GM18861 (cell line): ENCODE results near the gene ARHGEF19.
"Not testable (repeated sequence)": the region's sequence is repeated elsewhere in the genome, so short reads cannot be mapped to it uniquely, and the experiment has no call there.

Source experiments
- ATAC-seq: cut with Tn5 transposase; IDR thresholded peaks from one replicate; pipeline ENCODE4 v1.9.1; 2021; ENCODE audit not compliant: unreplicated experiment

Gene ARHGEF19

DNA sequence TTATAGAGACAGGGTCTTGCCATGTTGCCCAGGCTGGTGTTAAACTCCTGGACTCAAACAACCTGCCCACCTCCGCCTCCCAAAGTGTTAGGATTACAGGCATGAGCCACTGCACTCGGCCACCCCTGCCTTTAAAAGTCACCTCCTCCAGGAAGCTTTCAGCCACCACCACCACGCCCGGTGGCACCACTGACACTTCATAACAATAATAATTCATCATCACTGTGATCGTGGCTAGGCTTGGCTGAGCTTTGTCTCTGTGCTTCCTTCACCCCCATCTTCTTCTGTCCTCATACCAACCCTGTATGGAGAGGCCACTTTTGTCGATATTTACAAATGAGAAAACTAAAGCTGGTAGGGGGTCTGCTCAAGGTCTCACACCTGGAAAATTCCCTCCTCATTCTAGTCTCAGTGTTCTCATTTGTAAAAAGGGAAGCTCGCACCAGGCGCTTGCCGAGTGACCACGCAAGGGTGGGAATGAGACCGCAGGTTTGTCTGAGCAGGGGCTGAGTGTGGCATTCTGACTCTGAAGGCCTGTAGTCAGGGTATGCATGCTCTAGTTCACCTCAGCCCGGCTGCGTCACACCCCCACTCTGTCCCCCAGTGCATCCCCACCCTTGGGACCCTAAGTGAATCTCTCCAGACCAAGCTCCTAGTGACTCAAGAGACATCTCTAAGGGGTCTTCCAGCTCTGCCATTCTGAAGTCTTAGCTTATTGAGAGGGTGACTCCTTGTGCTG, 43.7 kb downstream of the ARHGEF19 start:
- ATAC-seq, result no peak

- not testable (repeated sequence) for ATAC-seq
Measured at GRCh38 chr1:16168144-16168495, 44.3 kb downstream of the ARHGEF19 start.

DNA sequence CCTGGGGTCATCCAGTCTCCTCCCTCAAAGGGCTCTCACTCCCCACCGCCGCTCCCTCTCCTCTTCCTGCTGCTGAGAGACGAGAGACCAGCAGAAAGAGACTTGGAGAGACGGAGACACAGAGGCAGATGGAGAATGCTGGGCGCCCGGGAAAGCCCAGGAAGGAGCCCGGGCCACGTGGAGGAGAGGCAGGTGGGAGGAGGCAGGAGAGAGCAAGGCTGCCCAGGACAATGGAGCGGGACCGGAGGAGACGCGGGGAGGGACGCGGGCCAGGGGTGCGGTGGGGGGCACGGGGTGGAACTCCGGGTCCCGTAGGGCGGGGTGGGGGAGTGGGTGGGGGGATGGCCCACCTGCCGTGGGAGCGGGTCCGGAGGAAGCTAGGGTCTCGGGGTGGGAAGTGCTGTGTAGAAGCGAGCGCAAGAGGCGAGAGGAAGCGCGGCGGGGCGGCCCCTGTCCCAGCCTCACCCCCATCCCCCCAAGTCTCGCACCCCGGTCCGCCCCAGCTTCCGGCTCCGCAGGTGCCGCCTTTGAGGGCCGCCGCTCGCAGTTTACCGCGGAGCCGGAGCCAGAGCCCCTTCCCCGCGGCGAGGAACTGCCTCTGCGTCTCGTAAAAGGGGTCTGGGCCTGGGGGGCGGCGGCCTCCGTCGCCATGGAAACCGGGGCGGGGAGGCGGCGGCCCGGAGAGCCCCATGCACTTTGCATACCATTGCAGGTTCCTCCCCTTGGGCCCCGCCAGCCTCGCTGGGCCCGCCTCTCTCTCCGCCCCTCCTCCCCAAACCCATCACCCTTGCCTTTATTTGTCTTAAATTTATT, 44.9 kb downstream of the ARHGEF19 start:
- ATAC-seq, result no peak

GRCh38 chr1:16166117-16166516, 46.3 kb downstream of the ARHGEF19 start:
- ATAC-seq, result no peak

GRCh38 chr1:16165548-16165947, 46.9 kb downstream of the ARHGEF19 start:
- no peak for ATAC-seq

DNA sequence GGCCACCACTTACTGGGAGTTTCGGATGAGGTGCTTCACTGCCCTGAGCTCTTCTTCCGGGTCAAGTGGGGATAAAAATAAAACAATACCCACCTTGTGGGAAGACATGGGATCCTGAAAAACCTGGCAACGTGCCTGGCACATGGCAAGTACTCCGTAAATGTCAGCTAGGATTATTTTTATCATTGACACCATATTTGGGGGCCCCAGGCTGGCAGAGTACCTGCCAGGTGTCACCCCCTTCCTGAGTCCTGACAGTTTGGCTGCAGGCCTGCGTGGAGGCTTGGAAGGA, 47.4 kb downstream of the ARHGEF19 start:
- no peak for ATAC-seq

GRCh38 chr1:16164213-16165072, 48.0 kb downstream of the ARHGEF19 start:
- no peak for ATAC-seq

- ATAC-seq, result not testable (repeated sequence)
Measured at GRCh38 chr1:16163608-16164212, 48.7 kb downstream of the ARHGEF19 start.

DNA sequence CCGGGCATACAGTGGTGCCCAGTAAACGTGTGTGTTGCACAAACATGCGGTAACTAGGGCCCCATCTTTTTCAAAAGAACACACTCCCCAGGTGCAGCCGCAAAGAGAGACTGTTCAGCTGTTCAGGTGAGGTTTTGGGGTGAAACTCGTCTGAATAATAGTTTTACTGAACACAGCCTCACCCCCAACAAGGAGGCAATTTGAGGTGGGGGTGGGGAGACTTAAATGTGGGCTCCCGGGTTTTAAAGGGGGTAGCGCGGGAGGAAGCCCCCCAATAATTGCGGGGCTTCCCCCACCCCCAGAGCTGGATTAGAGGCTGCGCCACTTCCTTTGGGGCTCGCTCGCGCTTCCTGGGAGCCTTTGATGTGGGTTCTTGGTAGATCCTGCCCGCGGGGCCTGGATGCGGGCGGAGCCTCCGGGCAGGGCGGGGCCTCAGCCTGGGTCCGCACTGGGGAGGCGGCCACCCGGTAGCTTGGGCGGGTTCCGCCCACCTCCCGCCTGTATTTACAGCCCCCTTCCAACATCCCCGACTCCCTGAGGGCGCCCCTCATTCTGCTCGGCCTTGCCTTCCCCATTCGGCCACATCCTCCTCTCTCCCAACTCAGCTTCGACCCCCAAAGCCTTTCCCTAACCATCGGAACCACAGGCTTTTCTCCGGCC, 50.2 kb downstream of the ARHGEF19 start:
- no peak for ATAC-seq

- no peak for ATAC-seq
Measured at GRCh38 chr1:16161717-16162116, 50.7 kb downstream of the ARHGEF19 start.

DNA sequence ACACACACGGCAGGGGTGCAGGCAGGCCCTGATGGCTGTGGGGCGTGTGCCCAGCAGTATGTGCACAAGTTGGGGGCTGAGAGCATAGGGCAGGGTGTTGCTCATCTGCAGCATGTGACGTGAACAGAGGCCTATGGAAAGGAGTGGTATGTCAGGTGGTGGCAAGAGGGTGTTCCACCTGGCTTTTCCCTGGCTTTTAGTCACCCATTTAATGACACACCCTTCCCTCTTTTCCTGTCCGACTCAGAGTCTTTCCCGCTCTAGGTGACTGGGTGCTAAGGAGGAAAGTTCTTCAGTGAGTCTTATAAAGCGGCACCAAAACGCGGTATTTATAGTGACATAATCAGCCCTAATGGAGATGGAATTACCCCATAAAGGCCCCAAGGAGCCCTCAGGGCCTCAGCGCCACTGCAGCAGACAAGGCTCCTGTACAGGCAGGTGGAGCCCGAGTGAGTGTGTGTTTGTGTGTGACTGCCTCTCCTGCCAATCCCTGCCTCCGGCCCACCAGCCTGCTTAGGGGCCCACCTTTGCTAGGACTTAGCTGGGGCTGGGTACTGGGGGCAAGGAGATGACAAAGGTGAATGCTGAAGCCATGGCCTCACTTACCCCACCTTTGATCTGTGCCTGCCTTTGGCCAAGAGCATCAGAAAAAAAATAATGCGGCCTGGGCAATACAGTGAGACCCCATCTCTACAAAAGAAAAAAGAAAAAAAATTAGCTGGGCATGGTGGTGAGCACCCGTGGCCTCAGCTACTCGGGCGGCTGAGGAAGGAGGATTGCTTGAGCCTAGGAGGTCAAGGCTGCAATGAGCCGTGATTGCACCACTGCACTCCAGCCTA, 53.2 kb downstream of the ARHGEF19 start:
- no peak for ATAC-seq

- ATAC-seq, result no peak
Measured at GRCh38 chr1:16158025-16158424, 54.4 kb downstream of the ARHGEF19 start.

DNA sequence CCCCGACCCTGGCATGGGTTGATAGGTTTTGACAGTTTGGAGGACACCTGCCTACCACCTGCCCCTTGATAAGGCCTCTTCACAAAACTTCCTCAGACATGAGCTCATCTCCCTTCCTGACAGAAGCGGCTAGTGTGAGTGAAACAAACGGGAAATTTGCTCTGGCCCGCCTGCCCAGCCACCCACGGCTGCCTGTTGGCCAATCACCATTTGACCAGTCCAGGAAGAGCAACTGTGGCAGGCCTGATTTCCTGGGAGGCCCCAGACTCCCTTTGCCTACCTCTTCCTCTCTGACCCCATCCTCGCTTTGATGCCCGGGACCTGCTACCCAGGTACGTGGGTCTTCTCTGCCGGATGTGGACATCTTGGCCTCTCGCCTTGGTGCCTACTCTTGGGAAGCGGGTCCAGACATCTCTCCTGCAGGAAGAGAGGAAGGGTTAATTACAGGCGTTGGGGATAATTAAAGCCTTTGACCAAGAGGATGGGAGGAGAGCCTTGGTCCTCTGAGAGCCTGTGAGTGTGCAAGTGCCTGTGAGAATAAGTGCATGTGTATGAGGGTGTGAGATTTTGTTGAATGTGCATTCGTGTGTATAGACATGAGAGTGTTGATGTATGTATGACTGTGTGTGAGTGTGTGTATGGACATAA, 55.5 kb downstream of the ARHGEF19 start:
- no peak for ATAC-seq

DNA sequence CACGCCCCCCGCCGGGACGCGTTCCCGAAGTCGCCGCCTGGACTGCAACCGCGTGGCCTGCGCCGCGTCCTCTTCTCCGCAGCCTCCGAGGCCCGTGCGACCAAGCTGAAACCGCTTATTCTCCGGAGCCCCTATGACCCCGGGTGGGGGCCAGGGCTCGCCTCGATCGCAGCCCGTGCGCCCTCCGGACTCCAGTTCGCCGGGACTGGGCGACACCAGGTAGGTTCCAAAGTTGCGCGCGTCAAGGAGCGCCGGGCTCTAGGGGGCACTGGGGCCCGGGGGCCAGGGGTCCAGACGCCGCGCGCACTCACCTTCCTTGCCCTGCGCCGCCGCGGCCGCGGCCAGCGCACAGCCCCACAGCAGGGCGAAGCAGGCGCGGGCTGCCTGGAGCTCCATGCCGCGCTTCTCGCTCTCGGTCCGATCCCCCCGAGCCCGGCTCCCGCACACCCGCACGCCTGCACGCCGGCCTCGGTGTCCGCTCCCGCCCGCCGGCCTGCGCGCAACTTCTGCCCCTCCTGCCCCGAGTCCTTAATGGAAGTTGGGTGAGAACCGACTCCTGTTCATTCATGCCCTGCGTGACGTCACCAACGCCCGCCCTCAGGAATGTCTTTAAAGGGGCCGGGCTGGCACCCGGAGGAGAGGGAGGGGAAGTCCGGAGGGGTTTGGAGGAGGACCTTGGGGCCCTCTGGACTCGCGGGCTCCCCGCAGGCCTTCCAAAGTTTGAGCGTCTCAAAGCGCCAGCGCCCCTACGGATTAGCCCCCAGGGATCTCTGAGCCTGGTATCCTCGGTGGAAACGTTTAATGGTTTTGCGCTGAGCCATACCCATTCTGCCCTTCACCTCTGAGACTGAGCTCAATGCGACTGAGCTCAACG, 56.7 kb downstream of the ARHGEF19 start, which contains the start of gene EPHA2:
TSS of gene EPHA2 (minus strand) at position 533 of the 874 bp plus-strand sequence. CDS start at position 396, 137 bp downstream.
- no peak for ATAC-seq

GRCh38 chr1:16153999-16154673, 58.3 kb downstream of the ARHGEF19 start:
- no peak for ATAC-seq

DNA sequence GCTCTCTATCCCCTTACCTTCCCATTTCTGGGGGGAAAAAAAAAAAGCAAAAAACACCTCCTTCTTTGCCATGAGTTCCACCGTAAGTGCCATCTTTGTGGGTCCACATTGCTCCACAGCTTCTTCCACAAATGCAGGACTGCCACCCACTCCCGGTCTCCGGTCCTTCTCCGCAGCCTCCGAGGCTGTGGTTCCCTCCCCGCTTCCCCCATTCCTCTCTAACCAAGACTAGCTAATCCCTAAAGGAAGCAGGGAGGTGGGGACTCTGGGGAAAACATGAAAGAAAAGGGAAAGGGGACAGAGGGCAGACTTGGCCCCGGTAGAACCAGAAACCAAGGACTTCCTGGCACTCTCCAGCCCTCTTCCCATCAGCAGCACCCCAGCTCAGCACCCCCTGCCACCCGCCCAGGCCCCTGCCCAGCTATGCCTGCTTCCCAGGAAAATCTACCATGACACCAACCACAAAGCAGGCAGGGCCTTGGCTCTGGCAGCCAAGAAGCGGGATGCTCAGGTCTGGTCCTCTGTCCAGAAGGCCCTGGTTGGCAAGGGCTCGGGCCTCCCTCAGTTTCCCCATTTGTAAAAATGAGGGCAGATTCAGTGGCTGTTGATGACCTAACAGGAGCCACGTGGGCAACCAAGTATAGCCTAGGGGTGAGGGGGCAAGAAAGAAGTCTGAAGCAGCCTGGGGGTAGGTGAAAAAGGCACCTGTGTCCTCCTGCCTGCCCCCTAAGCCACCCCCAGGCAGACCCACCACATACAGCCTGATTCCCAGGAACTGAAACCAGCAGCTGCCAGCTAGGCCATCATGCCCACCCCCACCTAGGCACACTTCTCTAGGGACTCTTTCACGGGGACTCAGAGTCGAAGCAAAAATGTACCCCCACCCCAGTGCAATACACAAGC, 59.1 kb downstream of the ARHGEF19 start:
- ATAC-seq, result no peak
